Measurements from ENCODE around the gene RNF214. TPM values are rescaled to one million over a fixed set of nuclear protein-coding genes. Genes with fewer than 3 reads are reported as not detected.
A peak's percentile ranks its signal among the peaks of the same experiment; 100 is the strongest.

RNF214 gene
- total RNA-seq, 1 donor from 2014 or later = 18.5 TPM

DNA sequence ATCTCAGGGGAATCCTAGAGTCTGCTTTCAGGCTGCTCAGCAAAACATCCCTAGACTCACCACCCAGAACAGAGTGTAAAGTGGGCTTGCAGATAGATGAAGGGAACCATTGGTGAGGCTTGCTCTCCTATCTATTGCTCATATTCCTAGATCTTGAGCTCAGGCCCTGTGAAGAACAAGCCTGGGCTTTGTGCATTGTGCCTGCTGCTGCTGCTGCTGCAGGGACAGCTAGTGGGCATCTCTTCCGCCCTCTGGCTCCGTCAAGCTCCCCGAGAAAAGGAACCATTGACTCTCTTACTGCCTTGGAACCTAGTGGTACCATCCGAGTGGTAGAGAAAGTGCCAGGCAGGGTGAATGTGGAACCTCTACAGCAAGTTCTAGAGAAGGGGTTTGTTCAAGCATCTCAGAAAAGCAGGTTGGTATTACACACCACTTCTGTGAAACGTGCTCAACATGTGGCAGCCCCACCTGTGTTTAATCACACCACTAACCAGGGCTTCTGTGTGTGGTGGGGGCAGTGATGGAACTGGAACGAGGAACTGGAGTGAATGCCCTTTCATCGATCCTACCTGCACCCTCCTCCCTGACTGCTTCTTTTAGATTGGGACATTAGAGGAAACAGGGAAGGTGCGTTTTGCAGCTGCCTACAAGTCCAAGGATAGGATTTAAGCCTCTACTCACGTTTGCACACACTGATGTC, 63.1 kb downstream of the RNF214 start:
- H3K36me3 Mint-ChIP-seq (ENCODE audit: low read depth) = no peaks in the 10 kb centered on the region
- no peak overlapping the region for H3K4me3 Mint-ChIP-seq
- no peaks in the 10 kb centered on the region for H3K27me3 Mint-ChIP-seq (ENCODE audit: insufficient read depth)
- DNase-seq (ENCODE audit: low spot score) = no peak
- intact Hi-C loops (cut with micrococcal nuclease) = no loop called here
- no peaks in the 10 kb centered on the region for H3K9me3 Mint-ChIP-seq
- H3K27ac Mint-ChIP-seq = no peak overlapping the region
- H3K4me1 Mint-ChIP-seq (ENCODE audit: low read depth) = peaks cover under 1% of the 10 kb centered on the region

DNA sequence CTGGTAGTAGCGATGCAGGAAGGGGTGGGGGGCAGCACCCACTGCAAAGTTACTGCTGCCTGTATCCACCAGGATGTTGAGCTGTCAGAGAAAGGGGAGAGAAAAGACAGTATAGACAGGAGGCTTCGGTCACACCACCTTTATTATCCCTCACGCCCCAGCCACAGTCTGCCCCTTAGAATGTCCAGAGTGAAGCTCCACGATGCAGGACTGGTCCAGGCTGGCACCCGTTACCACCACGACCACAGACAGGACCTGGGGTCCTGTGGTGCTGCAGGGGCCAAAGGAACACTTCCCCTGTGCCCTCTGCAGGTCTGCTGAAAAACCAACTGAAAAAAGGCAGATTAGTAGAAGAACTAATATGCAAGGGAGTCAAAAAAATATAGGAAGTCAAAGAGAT, 64.4 kb downstream of the RNF214 start:
- Mint-ChIP-seq H3K4me3 (no peak overlapping the region), H3K27ac (no peak overlapping the region), H3K4me1 (ENCODE audit: low read depth) (peaks cover 6% of the 10 kb centered on the region), H3K9me3 (no peaks in the 10 kb centered on the region), H3K27me3 (ENCODE audit: insufficient read depth) (peaks cover 2% of the 10 kb centered on the region), H3K36me3 (ENCODE audit: low read depth) (no peaks in the 10 kb centered on the region)
- DNase-seq (ENCODE audit: low spot score) = no peak
- intact Hi-C loops (cut with micrococcal nuclease) = no loop called here

DNA sequence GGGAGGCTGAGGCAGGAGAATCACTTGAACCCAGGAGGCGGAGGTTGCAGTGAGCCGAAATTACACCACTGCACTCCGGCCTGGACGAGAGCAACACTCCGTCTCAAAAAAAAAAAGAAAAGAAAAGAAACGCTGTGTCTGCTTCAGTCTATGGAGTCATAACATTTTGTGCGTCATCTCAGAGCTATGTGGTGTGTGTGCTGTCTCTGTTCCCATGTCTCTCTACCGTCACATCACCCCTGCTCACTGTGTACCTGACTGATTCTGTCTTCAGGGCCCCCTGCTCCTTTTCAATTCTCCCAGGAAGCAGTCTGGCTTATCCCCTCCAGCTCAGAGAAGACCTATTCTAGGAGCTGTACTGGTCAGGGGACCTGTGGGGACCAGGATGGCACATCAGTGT, 65.7 kb downstream of the RNF214 start:
- H3K4me3 Mint-ChIP-seq = no peak overlapping the region
- intact Hi-C loops (cut with micrococcal nuclease) = no loop called here
- no peak for DNase-seq (ENCODE audit: low spot score)

GRCh38 chr11:117299351-117300282, 67.1 kb downstream of the RNF214 start:
- Mint-ChIP-seq H3K27me3 (ENCODE audit: insufficient read depth) (peaks cover 2% of the 10 kb centered on the region), H3K4me3 (no peak overlapping the region), H3K9me3 (no peaks in the 10 kb centered on the region), H3K4me1 (ENCODE audit: low read depth) (peaks cover 6% of the 10 kb centered on the region), H3K27ac (no peak overlapping the region), H3K36me3 (ENCODE audit: low read depth) (no peaks in the 10 kb centered on the region)
- no peak for DNase-seq (ENCODE audit: low spot score)
- intact Hi-C loops (cut with micrococcal nuclease) = no loop called here

More for the DNA sequence above, 65.7 kb downstream of the RNF214 start:
- Mint-ChIP-seq H3K27ac (no peak overlapping the region), H3K4me1 (ENCODE audit: low read depth) (peaks cover 6% of the 10 kb centered on the region), H3K27me3 (ENCODE audit: insufficient read depth) (peaks cover 2% of the 10 kb centered on the region), H3K36me3 (ENCODE audit: low read depth) (no peaks in the 10 kb centered on the region), H3K9me3 (no peaks in the 10 kb centered on the region)

DNA sequence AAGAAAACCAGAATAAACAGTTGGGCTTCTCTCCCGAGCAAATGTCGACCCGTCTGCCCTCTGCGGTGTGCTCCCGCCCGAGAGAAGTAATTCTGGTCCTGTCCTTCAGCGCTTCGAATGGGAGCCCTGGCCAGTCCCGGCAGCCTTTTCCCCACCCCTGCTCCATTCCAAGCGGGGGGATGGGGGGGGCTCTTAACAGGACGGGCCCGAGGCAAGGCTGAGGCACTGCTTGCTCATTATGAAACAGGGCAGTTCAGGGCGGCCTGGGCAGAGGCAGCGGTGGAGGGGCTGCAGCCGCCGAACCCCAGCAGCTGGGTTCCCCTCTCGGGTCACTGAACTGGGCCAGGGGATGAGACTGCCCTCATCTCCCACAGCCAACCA, 67.8 kb downstream of the RNF214 start:
- no peak overlapping the region for H3K4me3 Mint-ChIP-seq

DNA sequence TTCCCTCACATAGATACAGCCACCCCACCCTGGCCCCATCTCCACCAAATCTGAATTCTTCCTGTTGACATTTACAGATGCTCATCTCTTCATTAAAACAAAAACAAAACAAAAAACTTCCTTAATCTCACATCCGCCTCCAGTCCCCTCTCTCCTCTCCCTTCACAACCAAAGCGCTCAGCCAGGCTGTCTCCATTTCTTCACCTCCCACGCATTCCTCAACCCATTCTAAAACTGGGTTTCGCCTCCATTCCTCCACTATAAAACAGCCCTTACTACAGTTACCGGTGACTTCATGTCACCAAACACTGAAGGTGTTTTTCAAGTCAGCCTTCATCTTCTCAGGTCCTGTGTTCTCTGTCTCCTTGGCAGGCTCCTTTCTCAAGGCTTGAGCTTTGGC, 68.3 kb downstream of the RNF214 start:
- no peaks in the 10 kb centered on the region for H3K9me3 Mint-ChIP-seq
- H3K27me3 Mint-ChIP-seq (ENCODE audit: insufficient read depth) = peaks cover 4% of the 10 kb centered on the region
- peaks cover 6% of the 10 kb centered on the region for H3K4me1 Mint-ChIP-seq (ENCODE audit: low read depth)
- no peak overlapping the region for H3K4me3 Mint-ChIP-seq
- DNase-seq (ENCODE audit: low spot score) = no peak
- H3K36me3 Mint-ChIP-seq (ENCODE audit: low read depth) = no peaks in the 10 kb centered on the region
- intact Hi-C loops (cut with micrococcal nuclease) = no loop called here
- H3K27ac Mint-ChIP-seq = peak overlapping the region; percentile 36

More for the DNA sequence above, 67.8 kb downstream of the RNF214 start:
- H3K27ac Mint-ChIP-seq = no peak overlapping the region
- no peaks in the 10 kb centered on the region for H3K9me3 Mint-ChIP-seq
- H3K36me3 Mint-ChIP-seq (ENCODE audit: low read depth) = no peaks in the 10 kb centered on the region
- peaks cover 6% of the 10 kb centered on the region for H3K4me1 Mint-ChIP-seq (ENCODE audit: low read depth)
- DNase-seq (ENCODE audit: low spot score) = no peak
- intact Hi-C loops (cut with micrococcal nuclease) = no loop called here
- peaks cover 2% of the 10 kb centered on the region for H3K27me3 Mint-ChIP-seq (ENCODE audit: insufficient read depth)

GRCh38 chr11:117302228-117302627, 69.8 kb downstream of the RNF214 start:
- H3K4me1 Mint-ChIP-seq (ENCODE audit: low read depth) = peaks cover 6% of the 10 kb centered on the region
- no peak for DNase-seq (ENCODE audit: low spot score)

GRCh38 chr11:117303101-117303500, 70.6 kb downstream of the RNF214 start:
- Mint-ChIP-seq H3K27ac (no peak overlapping the region), H3K9me3 (no peaks in the 10 kb centered on the region), H3K4me3 (no peak overlapping the region), H3K4me1 (ENCODE audit: low read depth) (peaks cover 6% of the 10 kb centered on the region), H3K36me3 (ENCODE audit: low read depth) (no peaks in the 10 kb centered on the region), H3K27me3 (ENCODE audit: insufficient read depth) (peaks cover 4% of the 10 kb centered on the region)
- intact Hi-C loops (cut with micrococcal nuclease) = no loop called here
- DNase-seq (ENCODE audit: low spot score) = no peak

More at GRCh38 chr11:117302228-117302627, 69.8 kb downstream of the RNF214 start:
- Mint-ChIP-seq H3K27me3 (ENCODE audit: insufficient read depth) (peaks cover 4% of the 10 kb centered on the region), H3K36me3 (ENCODE audit: low read depth) (no peaks in the 10 kb centered on the region), H3K27ac (no peak overlapping the region), H3K4me3 (no peak overlapping the region), H3K9me3 (no peaks in the 10 kb centered on the region)
- intact Hi-C loops (cut with micrococcal nuclease) = no loop called here

DNA sequence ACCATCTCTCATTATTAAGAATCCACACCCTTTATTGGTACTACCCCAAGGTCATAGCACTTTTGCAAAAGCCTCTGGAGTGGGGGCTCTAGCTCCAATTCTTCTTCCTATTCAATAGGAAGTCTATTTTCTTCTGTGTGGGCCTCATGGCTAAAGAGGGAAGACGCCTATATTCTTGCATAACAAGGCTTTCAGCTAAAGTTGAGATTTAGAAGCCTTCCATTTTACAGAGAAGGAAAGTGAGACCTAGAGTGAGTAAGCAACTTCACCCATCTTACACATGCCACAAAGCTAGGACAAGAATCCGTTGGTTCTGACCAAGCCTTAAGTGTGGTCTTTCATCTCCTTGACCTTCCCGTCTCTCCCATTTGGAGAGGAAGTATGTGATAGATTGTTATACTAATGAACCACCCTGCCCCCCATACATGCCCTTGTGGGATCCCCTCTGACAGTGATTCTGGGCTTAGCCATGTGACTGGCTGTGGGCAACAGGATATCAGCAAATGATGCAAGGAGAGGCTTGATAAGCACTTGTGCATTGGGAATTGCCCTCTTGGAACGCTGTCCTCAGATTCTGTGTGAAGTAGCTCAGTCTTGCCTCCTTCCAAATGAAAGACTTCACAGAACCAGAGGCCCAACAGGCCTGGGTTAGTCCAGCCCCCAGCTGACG, 71.3 kb downstream of the RNF214 start:
- Mint-ChIP-seq H3K4me1 (ENCODE audit: low read depth) (peaks cover 6% of the 10 kb centered on the region), H3K27me3 (ENCODE audit: insufficient read depth) (peaks cover 4% of the 10 kb centered on the region), H3K36me3 (ENCODE audit: low read depth) (no peaks in the 10 kb centered on the region), H3K9me3 (no peaks in the 10 kb centered on the region), H3K4me3 (no peak overlapping the region), H3K27ac (no peak overlapping the region)
- intact Hi-C loops (cut with micrococcal nuclease) = no loop called here
- DNase-seq (ENCODE audit: low spot score) = no peak

DNA sequence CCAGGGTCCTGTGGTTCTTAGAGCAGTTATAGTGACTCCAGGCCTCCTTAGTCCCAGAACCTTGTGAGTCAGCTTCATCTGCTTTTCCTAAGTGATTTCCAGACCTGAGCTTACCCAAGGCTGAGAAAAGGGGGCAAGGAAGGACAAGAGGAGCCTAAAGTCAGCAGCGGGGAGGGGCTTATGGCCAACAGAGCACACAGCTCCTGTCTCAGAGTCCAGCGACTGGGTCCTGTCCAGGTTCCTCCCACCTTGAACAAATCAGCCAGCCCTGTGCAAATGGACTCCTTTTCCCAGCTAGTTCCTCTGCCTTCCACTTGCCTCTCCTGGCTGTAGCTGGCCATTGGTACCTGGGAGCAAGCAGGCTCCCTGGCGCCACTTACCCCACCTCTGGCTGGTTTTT, 72.7 kb downstream of the RNF214 start:
- no peak overlapping the region for H3K4me3 Mint-ChIP-seq
- no peaks in the 10 kb centered on the region for H3K9me3 Mint-ChIP-seq
- peaks cover 4% of the 10 kb centered on the region for H3K27me3 Mint-ChIP-seq (ENCODE audit: insufficient read depth)
- no peaks in the 10 kb centered on the region for H3K36me3 Mint-ChIP-seq (ENCODE audit: low read depth)
- intact Hi-C loops (cut with micrococcal nuclease) = no loop called here
- H3K27ac Mint-ChIP-seq = no peak overlapping the region
- DNase-seq (ENCODE audit: low spot score) = no peak
- H3K4me1 Mint-ChIP-seq (ENCODE audit: low read depth) = peaks cover 6% of the 10 kb centered on the region

DNA sequence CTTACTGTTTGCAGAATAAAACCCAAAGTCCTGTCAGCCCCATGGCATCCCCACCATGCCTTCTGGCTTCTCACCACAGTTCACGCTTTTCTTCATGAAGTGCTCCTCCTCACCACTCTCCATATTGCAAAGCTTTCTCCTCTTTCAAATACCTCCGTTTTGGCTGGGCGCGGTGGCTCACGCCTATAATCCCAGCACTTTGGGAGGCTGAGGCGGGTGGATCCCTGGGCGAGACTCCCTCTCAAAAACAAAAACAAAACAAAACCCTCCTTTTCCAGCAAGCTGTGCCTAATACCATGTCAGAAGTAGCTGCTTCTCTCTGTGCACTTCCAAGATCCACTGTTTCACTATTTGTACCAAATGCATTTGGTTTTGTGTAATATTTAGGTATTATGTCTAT, 76.8 kb downstream of the RNF214 start:
- Mint-ChIP-seq H3K4me3 (no peak overlapping the region), H3K36me3 (ENCODE audit: low read depth) (no peaks in the 10 kb centered on the region), H3K4me1 (ENCODE audit: low read depth) (no peaks in the 10 kb centered on the region), H3K27ac (no peak overlapping the region), H3K27me3 (ENCODE audit: insufficient read depth) (peaks cover 28% of the 10 kb centered on the region), H3K9me3 (no peaks in the 10 kb centered on the region)
- DNase-seq (ENCODE audit: low spot score) = no peak
- intact Hi-C loops (cut with micrococcal nuclease) = no loop called here

DNA sequence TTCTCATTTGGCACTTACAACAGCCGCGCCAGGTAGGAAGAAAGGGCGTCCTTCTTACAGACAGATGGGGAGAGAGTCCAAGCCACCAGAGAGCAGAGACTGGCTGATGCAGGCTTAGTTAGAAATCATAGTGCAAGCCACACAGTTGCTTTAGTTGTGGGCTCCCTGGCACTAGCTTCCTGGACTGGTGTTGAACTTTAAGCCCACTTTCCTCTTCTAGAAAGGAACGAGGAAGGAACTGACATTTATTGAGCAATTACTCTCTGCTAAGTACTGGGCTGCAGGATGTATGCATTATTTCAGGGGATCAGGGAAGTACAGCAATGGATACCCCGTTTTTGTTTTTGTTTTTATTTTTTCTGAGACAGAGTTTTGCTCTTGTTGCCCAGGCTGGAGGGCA, 80.6 kb downstream of the RNF214 start:
- no peaks in the 10 kb centered on the region for H3K36me3 Mint-ChIP-seq (ENCODE audit: low read depth)
- H3K4me3 Mint-ChIP-seq = no peak overlapping the region
- intact Hi-C loops (cut with micrococcal nuclease) = no loop called here
- peaks cover 49% of the 10 kb centered on the region for H3K27me3 Mint-ChIP-seq (ENCODE audit: insufficient read depth)
- DNase-seq (ENCODE audit: low spot score) = no peak
- H3K4me1 Mint-ChIP-seq (ENCODE audit: low read depth) = peaks cover 8% of the 10 kb centered on the region
- no peak overlapping the region for H3K27ac Mint-ChIP-seq
- no peaks in the 10 kb centered on the region for H3K9me3 Mint-ChIP-seq

Data from activated T-helper 1 cell treated with anti-CD3 and anti-CD28 coated beads, Interleukin-12 subunit alpha, Interleukin-12 subunit beta, Interleukin-2, Interleukin-4 antibody, amounts not matched to agents 30 ng/mL and 10 ng/mL and 1 ng/mL, durations not matched to agents 14 hours and 24 hours and 36 hours (primary cell).